ENCODE data around the gene SOX18. TPM values are rescaled to one million over a fixed set of nuclear protein-coding genes. Genes with fewer than 3 reads are reported as not detected.

The SOX18 gene
- total and polyA plus RNA-seq, 2 of the 13 experiments (the other 11 are each of a cell fraction or from before 2014, with no cell fraction given) = 1.6 to 1.9 TPM

DNA sequence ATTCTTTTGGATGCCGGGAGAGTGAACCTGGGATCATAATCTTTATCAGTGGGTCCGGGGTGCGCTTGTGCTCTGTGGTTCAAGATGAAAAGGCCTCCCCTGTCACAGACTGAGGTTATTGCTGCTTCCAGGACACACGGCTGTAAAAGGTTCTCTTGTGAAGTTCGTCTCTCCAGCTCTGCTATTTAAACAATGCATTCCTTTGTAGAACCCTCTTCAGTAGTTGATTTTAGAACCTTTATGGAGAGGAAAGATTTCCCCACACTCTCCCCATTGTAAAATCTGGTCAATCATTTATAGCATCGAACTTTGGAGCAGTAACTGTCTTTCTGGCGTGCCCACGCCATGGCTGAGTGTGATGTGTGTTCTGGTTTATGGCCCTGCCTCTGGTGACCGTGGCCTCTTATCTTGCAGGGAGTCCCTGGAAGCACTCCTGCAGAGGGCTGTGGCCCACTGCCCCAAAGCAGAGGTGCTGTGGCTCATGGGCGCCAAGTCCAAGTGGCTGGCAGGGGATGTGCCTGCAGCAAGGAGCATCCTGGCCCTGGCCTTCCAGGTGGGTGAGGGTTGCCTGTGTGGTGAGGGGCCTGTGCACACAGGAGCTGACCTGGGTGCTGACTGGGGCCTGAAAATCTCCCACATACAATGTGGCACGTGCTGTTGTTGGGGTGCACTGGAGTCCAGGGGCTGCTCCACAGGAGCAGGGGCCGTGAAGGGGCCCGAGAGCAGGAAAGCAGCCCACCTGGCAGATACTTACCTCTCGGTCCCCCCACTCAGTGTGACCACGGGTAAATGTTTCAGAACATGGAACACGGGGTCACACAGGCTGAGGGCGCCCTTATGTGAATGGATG is 25.1 kb downstream of the SOX18 start (continued):
- TF ChIP-seq, protein P1, sequence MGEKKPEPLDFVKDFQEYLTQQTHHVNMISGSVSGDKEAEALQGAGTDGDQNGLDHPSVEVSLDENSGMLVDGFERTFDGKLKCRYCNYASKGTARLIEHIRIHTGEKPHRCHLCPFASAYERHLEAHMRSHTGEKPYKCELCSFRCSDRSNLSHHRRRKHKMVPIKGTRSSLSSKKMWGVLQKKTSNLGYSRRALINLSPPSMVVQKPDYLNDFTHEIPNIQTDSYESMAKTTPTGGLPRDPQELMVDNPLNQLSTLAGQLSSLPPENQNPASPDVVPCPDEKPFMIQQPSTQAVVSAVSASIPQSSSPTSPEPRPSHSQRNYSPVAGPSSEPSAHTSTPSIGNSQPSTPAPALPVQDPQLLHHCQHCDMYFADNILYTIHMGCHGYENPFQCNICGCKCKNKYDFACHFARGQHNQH (CRISPR knock-in tag; IDR thresholded peaks at IDR 0.05) = peak; percentile 84
- no peak for TF ChIP-seq NR3C1 (CRISPR knock-in tag; IDR thresholded peaks at IDR 0.05)
- TF ChIP-seq, protein P2, sequence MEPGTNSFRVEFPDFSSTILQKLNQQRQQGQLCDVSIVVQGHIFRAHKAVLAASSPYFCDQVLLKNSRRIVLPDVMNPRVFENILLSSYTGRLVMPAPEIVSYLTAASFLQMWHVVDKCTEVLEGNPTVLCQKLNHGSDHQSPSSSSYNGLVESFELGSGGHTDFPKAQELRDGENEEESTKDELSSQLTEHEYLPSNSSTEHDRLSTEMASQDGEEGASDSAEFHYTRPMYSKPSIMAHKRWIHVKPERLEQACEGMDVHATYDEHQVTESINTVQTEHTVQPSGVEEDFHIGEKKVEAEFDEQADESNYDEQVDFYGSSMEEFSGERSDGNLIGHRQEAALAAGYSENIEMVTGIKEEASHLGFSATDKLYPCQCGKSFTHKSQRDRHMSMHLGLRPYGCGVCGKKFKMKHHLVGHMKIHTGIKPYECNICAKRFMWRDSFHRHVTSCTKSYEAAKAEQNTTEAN (CRISPR knock-in tag; conservative IDR thresholded peaks at IDR 0.05) = peak; percentile 85
- TF ChIP-seq ZNF720 (CRISPR knock-in tag; IDR thresholded peaks at IDR 0.05) = no peak
- 0 out of 2 replicates have a peak, but pooled peaks have one; percentile 73 for TF ChIP-seq NR2F2 (IDR thresholded peaks at IDR 0.05; ENCODE audit: borderline replicate concordance, low read depth)
- TF ChIP-seq MIER2 (CRISPR knock-in tag; IDR thresholded peaks at IDR 0.05) = peak; percentile 90
- peak; percentile 96 for TF ChIP-seq ZBTB7A (CRISPR knock-in tag; IDR thresholded peaks at IDR 0.05)
- TF ChIP-seq, protein P3, sequence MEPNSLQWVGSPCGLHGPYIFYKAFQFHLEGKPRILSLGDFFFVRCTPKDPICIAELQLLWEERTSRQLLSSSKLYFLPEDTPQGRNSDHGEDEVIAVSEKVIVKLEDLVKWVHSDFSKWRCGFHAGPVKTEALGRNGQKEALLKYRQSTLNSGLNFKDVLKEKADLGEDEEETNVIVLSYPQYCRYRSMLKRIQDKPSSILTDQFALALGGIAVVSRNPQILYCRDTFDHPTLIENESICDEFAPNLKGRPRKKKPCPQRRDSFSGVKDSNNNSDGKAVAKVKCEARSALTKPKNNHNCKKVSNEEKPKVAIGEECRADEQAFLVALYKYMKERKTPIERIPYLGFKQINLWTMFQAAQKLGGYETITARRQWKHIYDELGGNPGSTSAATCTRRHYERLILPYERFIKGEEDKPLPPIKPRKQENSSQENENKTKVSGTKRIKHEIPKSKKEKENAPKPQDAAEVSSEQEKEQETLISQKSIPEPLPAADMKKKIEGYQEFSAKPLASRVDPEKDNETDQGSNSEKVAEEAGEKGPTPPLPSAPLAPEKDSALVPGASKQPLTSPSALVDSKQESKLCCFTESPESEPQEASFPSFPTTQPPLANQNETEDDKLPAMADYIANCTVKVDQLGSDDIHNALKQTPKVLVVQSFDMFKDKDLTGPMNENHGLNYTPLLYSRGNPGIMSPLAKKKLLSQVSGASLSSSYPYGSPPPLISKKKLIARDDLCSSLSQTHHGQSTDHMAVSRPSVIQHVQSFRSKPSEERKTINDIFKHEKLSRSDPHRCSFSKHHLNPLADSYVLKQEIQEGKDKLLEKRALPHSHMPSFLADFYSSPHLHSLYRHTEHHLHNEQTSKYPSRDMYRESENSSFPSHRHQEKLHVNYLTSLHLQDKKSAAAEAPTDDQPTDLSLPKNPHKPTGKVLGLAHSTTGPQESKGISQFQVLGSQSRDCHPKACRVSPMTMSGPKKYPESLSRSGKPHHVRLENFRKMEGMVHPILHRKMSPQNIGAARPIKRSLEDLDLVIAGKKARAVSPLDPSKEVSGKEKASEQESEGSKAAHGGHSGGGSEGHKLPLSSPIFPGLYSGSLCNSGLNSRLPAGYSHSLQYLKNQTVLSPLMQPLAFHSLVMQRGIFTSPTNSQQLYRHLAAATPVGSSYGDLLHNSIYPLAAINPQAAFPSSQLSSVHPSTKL (CRISPR knock-in tag; IDR thresholded peaks at IDR 0.05) = peak; percentile 75
- TF ChIP-seq DMAP1 (CRISPR knock-in tag; IDR thresholded peaks at IDR 0.05) = peak; percentile 71
- peak; percentile 77; the same call in 1 of the 2 replicates for TF ChIP-seq ZNF253 (CRISPR knock-in tag; IDR thresholded peaks at IDR 0.05; ENCODE audit: borderline replicate concordance)
- TF ChIP-seq SMARCE1 (IDR thresholded peaks at IDR 0.05; ENCODE audit: borderline replicate concordance) = no peak
- TF ChIP-seq ZC3H13 (CRISPR knock-in tag; IDR thresholded peaks at IDR 0.05) = no peak
- peak; percentile 87 for TF ChIP-seq HOXA3 (CRISPR knock-in tag; IDR thresholded peaks at IDR 0.05)
- no peak for TF ChIP-seq KDM1A (CRISPR knock-in tag; IDR thresholded peaks at IDR 0.05)
- TF ChIP-seq KDM6A (CRISPR knock-in tag; IDR thresholded peaks at IDR 0.05; ENCODE audit: low read depth) = peak; percentile 79; the same call in 1 of the 2 replicates
- TF ChIP-seq MAFK (conservative IDR thresholded peaks at IDR 0.05 in 1 of 2, IDR thresholded peaks at IDR 0.05 in 1 of 2; ENCODE audit: low read length in 2 of 2) = no peak
- TF ChIP-seq HES4 (CRISPR knock-in tag; IDR thresholded peaks at IDR 0.05; ENCODE audit: borderline replicate concordance) = no peak
- peak; percentile 10 for TF ChIP-seq ZSCAN21 (CRISPR knock-in tag; IDR thresholded peaks at IDR 0.05; ENCODE audit: borderline replicate concordance)
- TF ChIP-seq CCDC6 (CRISPR knock-in tag; IDR thresholded peaks at IDR 0.05) = no peak; the same call in 1 of the 2 replicates
- TF ChIP-seq ZNF280B (CRISPR knock-in tag; IDR thresholded peaks at IDR 0.05; ENCODE audit: borderline replicate concordance) = no peak; the same call in none of the 2 replicates
- no peak for TF ChIP-seq GPN1 (CRISPR knock-in tag; IDR thresholded peaks at IDR 0.05; ENCODE audit: borderline replicate concordance)
- TF ChIP-seq ETV5 (CRISPR knock-in tag; IDR thresholded peaks at IDR 0.05; ENCODE audit: borderline replicate concordance) = peak; percentile 41
- peak; percentile 49 for TF ChIP-seq ZNF614 (CRISPR knock-in tag; IDR thresholded peaks at IDR 0.05; ENCODE audit: borderline replicate concordance)

Measured in HepG2 (cell line).